Activated CD4-positive, alpha-beta memory T cell treated with anti-CD3 and anti-CD28 coated beads, Interleukin-2, amount 10 ng/mL, durations not matched to agents 7 days and 5 days (primary cell): ENCODE results near the gene KLHL18. TPM values are rescaled to one million over a fixed set of nuclear protein-coding genes. Genes with fewer than 3 reads are reported as not detected.
"Not testable (repeated sequence)": the region's sequence is repeated elsewhere in the genome, so short reads cannot be mapped to it uniquely, and the experiment has no call there.

Source experiments
- CTCF ChIA-PET: fragments of 350-600 bp; sonication (Branson Sonifier 250); formaldehyde crosslinking; loops from one replicate; lab custom pipeline; 2021; ENCODE audit warnings: antibody characterized with exemption, inconsistent platforms; lab: Charles Lee
- POLR2A ChIA-PET: fragments of 350-600 bp; sonication (Branson Sonifier 250); formaldehyde crosslinking; loops from one replicate; lab custom pipeline; 2021; ENCODE audit warnings: antibody characterized with exemption; lab: Charles Lee
- DNase-seq: peaks from one replicate; pipeline ENCODE4 v3.0.0-alpha.2; 2020
- H3K27ac Mint-ChIP-seq: one replicate; pipeline ENCODE4 v1.8.0; 2021; ENCODE audit warnings: mild to moderate bottlenecking, mixed read lengths
- H3K27me3 Mint-ChIP-seq: one replicate; pipeline ENCODE4 v1.8.0; 2021; ENCODE audit warnings: mixed read lengths
- H3K36me3 Mint-ChIP-seq: one replicate; pipeline ENCODE4 v1.8.0; 2021; ENCODE audit warnings: low read depth, mixed read lengths
- H3K4me1 Mint-ChIP-seq: one replicate; pipeline ENCODE4 v1.8.0; 2021; ENCODE audit warnings: mixed read lengths
- H3K4me3 Mint-ChIP-seq: one replicate; pipeline ENCODE4 v1.8.0; 2021; ENCODE audit warnings: mild to moderate bottlenecking, mixed read lengths
- H3K9me3 Mint-ChIP-seq: one replicate; pipeline ENCODE4 v1.8.0; 2021; ENCODE audit warnings: mixed read lengths
- total RNA-seq, 2 experiments: library from RNA; stranded (reverse); gene quantifications; one replicate each; pipeline ENCODE4 v1.2.3, GENCODE V29; 2021

The KLHL18 gene
- total RNA-seq, 2 experiments from 2014 or later, result 19.4 to 21.2 TPM

- Mint-ChIP-seq H3K27ac (no peak overlapping the region), H3K36me3 (peaks cover 4% of the 10 kb centered on the region), H3K27me3 (no peaks in the 10 kb centered on the region), H3K9me3 (peaks cover 13% of the 10 kb centered on the region), H3K4me1 (peaks cover under 1% of the 10 kb centered on the region), H3K4me3 (no peak overlapping the region)
- no peak for DNase-seq
- ChIA-PET CTCF (no interaction called here), POLR2A (no interaction called here)
Measured at GRCh38 chr3:47355010-47355409, 72.3 kb downstream of the KLHL18 start.

DNA sequence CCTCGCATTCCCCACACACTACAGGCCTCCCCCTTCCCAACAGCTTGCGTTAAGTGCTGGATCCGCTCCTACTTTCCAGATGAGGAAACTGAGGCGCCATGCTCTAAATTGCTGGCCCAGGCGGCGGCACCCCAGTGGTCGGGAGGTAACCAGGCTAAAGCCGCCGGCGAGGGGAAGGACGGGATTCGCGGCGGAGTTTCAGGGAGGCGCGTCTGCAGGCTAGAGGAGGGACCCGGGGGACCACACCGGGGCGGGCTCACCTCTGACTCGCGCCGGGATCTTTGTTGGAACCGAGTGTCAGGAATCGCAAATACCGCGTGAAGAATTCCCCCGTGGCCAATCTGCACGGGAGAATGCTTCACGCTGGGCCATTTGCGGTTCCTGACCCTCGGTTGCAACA, 73.5 kb downstream of the KLHL18 start:
- Mint-ChIP-seq H3K27me3 (no peaks in the 10 kb centered on the region), H3K27ac (no peak overlapping the region), H3K4me3 (no peak overlapping the region), H3K4me1 (peaks cover 5% of the 10 kb centered on the region), H3K36me3 (peaks cover 9% of the 10 kb centered on the region), H3K9me3 (peaks cover 18% of the 10 kb centered on the region)
- no peak for DNase-seq
- ChIA-PET POLR2A (no interaction called here), CTCF (no interaction called here)

DNA sequence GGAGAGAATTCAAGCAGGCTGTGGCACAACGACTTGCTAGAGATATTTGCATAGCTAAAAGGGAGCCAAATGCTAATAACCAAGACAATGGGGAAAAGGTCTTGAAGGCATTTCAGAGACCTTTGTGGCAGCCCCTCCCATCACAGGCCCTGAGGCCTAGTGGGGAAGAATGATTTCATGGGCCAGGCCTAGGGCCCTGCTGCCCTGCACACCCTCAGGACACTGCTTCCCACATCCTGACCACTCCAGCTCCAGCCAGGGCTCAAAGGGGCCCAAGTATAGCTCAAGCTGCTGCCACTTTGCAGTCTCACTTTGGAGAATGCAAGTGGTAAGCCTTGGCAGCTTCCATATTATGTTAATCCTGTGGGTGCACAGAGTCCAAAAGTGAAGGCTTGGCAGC, 76.6 kb downstream of the KLHL18 start:
- H3K27me3 Mint-ChIP-seq, result no peaks in the 10 kb centered on the region
- no peak overlapping the region for H3K4me3 Mint-ChIP-seq
- H3K9me3 Mint-ChIP-seq, result peaks cover 21% of the 10 kb centered on the region
- H3K4me1 Mint-ChIP-seq, result peaks cover 17% of the 10 kb centered on the region
- ChIA-PET CTCF (no interaction called here), POLR2A (interaction anchor here (0.5 to 1.6 kb wide), 2 partner anchors 21 to 72 kb away, joined by 3 to 5 read pairs; partner anchors contain the start of gene PTPN23)
- peaks cover 14% of the 10 kb centered on the region for H3K36me3 Mint-ChIP-seq
- DNase-seq, result no peak
- H3K27ac Mint-ChIP-seq, result no peak overlapping the region

GRCh38 chr3:47360110-47360517, 77.4 kb downstream of the KLHL18 start:
- CTCF ChIA-PET, H3K4me3 Mint-ChIP-seq, H3K27me3 Mint-ChIP-seq, DNase-seq: not testable (repeated sequence)
- H3K9me3 Mint-ChIP-seq, result peaks cover 21% of the 10 kb centered on the region
- peaks cover 17% of the 10 kb centered on the region for H3K4me1 Mint-ChIP-seq
- H3K36me3 Mint-ChIP-seq, result peaks cover 14% of the 10 kb centered on the region
- peak overlapping the region; percentile 30 for H3K27ac Mint-ChIP-seq
- POLR2A ChIA-PET, result interaction anchor here (1.6 kb wide), 1 partner anchor 20 kb away, joined by 5 read pairs; the partner anchor contains the start of gene PTPN23

DNA sequence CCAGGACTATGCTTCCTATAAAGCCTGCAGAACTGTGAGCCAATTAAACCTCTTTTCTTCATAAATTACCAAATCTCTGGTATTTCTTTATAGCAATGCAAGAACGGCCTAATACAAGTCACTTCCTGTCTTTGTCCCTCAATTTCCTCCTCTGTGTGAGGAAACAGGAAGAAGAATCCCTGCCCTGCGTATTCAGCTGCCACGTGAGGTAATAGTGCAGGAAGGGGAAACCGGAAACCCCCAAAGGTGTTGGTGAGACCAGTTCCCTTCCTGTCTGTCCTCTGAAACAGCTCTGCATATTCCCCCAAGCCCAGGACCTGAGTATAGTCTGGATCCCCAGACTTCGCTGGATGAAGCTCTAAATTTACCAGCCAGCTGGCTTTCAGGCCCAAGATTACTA, 80.0 kb downstream of the KLHL18 start:
- ChIA-PET CTCF (no interaction called here), POLR2A (no interaction called here)
- peak; percentile 22 for DNase-seq
- Mint-ChIP-seq H3K4me3 (no peak overlapping the region), H3K9me3 (peaks cover 21% of the 10 kb centered on the region), H3K27ac (peak overlapping the region; percentile 44), H3K4me1 (peaks cover 17% of the 10 kb centered on the region), H3K27me3 (no peaks in the 10 kb centered on the region), H3K36me3 (peaks cover 14% of the 10 kb centered on the region)

- Mint-ChIP-seq H3K36me3 (peaks cover 5% of the 10 kb centered on the region), H3K9me3 (peaks cover 3% of the 10 kb centered on the region), H3K4me1 (peaks cover 13% of the 10 kb centered on the region), H3K27ac (no peak overlapping the region), H3K4me3 (no peak overlapping the region), H3K27me3 (peaks cover 1% of the 10 kb centered on the region)
- ChIA-PET POLR2A (no interaction called here), CTCF (interaction anchor here (1.1 kb wide), 1 partner anchor 14 kb away, joined by 3 read pairs; no protein-coding TSS in a partner anchor)
- DNase-seq, result no peak
Measured at GRCh38 chr3:47365213-47366153, 82.7 kb downstream of the KLHL18 start.

- no peak for DNase-seq
- H3K9me3 Mint-ChIP-seq, result peaks cover 3% of the 10 kb centered on the region
- H3K27ac Mint-ChIP-seq, result no peak overlapping the region
- ChIA-PET POLR2A (no interaction called here), CTCF (no interaction called here)
- peaks cover 5% of the 10 kb centered on the region for H3K36me3 Mint-ChIP-seq
- H3K4me1 Mint-ChIP-seq, result peaks cover 12% of the 10 kb centered on the region
- H3K4me3 Mint-ChIP-seq, result no peak overlapping the region
- peaks cover 1% of the 10 kb centered on the region for H3K27me3 Mint-ChIP-seq
Measured at GRCh38 chr3:47366833-47367232, 84.1 kb downstream of the KLHL18 start.

DNA sequence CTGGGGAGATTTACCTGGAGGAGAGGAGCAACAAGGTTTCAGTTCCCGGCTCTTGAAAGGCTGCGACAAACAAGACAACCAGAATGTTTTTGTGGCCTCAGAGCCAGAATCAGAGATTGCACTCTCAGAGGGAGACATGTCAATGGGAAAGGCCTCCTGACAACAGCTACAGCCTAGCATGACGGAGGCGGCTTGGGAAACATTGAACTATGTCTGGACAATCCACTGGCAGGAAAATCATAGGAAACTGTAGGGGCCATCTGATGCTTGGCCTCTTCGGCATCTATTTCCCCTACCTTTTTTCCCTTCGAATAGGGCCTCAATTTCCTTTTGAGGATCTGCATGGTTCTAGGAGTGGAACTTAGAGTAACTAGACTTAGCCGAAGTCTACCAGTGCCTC, 84.9 kb downstream of the KLHL18 start:
- H3K4me3 Mint-ChIP-seq, result no peak overlapping the region
- H3K27ac Mint-ChIP-seq, result no peak overlapping the region
- H3K9me3 Mint-ChIP-seq, result no peaks in the 10 kb centered on the region
- ChIA-PET POLR2A (no interaction called here), CTCF (no interaction called here)
- peaks cover 6% of the 10 kb centered on the region for H3K4me1 Mint-ChIP-seq
- peaks cover 1% of the 10 kb centered on the region for H3K27me3 Mint-ChIP-seq
- DNase-seq, result no peak
- peaks cover 2% of the 10 kb centered on the region for H3K36me3 Mint-ChIP-seq

- not testable (repeated sequence) for DNase-seq, H3K9me3 Mint-ChIP-seq, H3K4me1 Mint-ChIP-seq, H3K27me3 Mint-ChIP-seq, H3K4me3 Mint-ChIP-seq, H3K27ac Mint-ChIP-seq, H3K36me3 Mint-ChIP-seq
- ChIA-PET POLR2A (interaction anchor here (1.7 kb wide), 1 partner anchor 11 kb away, joined by 5 read pairs; the partner anchor contains the start of gene PTPN23), CTCF (interaction anchor here (0.7 to 2.8 kb wide), 3 partner anchors 11 to 503 kb away, joined by 3 to 8 read pairs (median 3); partner anchors contain the start of gene PTPN23)
Measured at GRCh38 chr3:47370020-47370419, 87.3 kb downstream of the KLHL18 start.

- Mint-ChIP-seq H3K4me3 (no peak overlapping the region), H3K9me3 (no peaks in the 10 kb centered on the region), H3K36me3 (no peaks in the 10 kb centered on the region), H3K4me1 (no peaks in the 10 kb centered on the region), H3K27me3 (peaks cover 7% of the 10 kb centered on the region), H3K27ac (no peak overlapping the region)
- POLR2A ChIA-PET, result interaction anchor here (0.8 to 1.7 kb wide), 2 partner anchors 9 to 10 kb away, joined by 3 to 5 read pairs; partner anchors contain the start of gene PTPN23
- peak; percentile 43 for DNase-seq
- CTCF ChIA-PET, result interaction anchor here (1.3 to 2.8 kb wide), 2 partner anchors 207 to 504 kb away, joined by 3 to 8 read pairs; no protein-coding TSS in a partner anchor
Measured at GRCh38 chr3:47370887-47371697, 88.3 kb downstream of the KLHL18 start.

DNA sequence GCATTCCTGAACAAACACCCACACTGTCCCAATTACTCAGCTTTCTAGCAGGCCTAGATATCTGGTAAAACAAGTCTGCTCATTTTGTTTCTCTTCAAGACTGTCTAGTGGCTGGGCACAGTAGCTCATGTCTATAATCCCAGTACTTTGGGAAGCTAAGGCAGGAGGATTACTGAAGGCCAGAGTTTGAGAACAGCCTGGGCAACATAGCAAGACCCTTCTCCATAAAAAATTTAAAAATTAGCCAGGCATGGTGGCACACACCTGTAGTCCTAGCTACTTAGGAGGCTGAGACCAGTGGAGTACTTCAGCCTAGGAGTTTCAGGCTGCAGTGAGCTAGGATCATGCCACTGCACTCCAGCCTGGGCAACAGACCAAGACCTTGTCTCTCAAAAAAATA, 91.8 kb downstream of the KLHL18 start:
- Mint-ChIP-seq H3K9me3 (no peaks in the 10 kb centered on the region), H3K27me3 (peaks cover 6% of the 10 kb centered on the region), H3K4me3 (no peak overlapping the region), H3K36me3 (peaks cover 3% of the 10 kb centered on the region), H3K27ac (no peak overlapping the region), H3K4me1 (peaks cover 15% of the 10 kb centered on the region)
- DNase-seq, result no peak
- ChIA-PET POLR2A (no interaction called here), CTCF (no interaction called here)

GRCh38 chr3:47376393-47376792, 93.6 kb downstream of the KLHL18 start:
- no peak overlapping the region for H3K4me3 Mint-ChIP-seq
- no peak for DNase-seq
- H3K36me3 Mint-ChIP-seq, result peaks cover 7% of the 10 kb centered on the region
- H3K27ac Mint-ChIP-seq, result no peak overlapping the region
- peaks cover 25% of the 10 kb centered on the region for H3K4me1 Mint-ChIP-seq
- ChIA-PET CTCF (no interaction called here), POLR2A (no interaction called here)
- no peaks in the 10 kb centered on the region for H3K9me3 Mint-ChIP-seq
- peaks cover 6% of the 10 kb centered on the region for H3K27me3 Mint-ChIP-seq

- ChIA-PET POLR2A (no interaction called here), CTCF (no interaction called here)
- peaks cover 7% of the 10 kb centered on the region for H3K36me3 Mint-ChIP-seq
- no peak overlapping the region for H3K27ac Mint-ChIP-seq
- no peak for DNase-seq
- peaks cover 33% of the 10 kb centered on the region for H3K4me1 Mint-ChIP-seq
- peaks cover 6% of the 10 kb centered on the region for H3K27me3 Mint-ChIP-seq
- H3K9me3 Mint-ChIP-seq, result no peaks in the 10 kb centered on the region
- no peak overlapping the region for H3K4me3 Mint-ChIP-seq
Measured at GRCh38 chr3:47377186-47377585, 94.4 kb downstream of the KLHL18 start.
